ENCODE results near the gene ZIC2. TPM values are rescaled to one million over a fixed set of nuclear protein-coding genes. Genes with fewer than 3 reads are reported as not detected.

The ZIC2 gene
- polyA plus RNA-seq, 1 donor from 2014 or later: 10.6 TPM

DNA sequence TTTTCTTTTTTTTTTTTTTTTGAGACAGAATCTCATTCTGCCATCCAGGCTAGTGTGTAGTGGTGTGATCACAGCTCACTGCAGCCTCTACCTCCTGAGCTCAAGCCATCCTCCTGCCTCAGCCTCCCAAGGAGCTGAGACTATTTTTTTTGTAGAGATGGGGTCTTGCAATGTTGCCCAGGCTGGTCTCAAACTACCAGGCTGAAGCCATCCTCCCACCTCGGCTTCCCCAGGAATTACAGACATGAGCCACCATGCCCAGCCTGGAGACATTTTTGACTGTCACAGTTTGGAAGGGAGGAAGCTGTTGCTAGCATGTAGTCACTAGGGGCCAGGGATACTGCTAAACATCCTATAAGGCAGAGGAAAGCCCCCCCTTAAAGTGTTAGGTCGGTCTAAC is 33.9 kb upstream of the ZIC2 start:
- Histone ChIP-seq H4K20me1 (ENCODE audit: insufficient read depth) (no peaks in the 10 kb centered on the region), H2AFZ (ENCODE audit: low read depth, low read length) (no peak overlapping the region), H3K36me3 (ENCODE audit: insufficient read depth, low read length) (no peaks in the 10 kb centered on the region), H3K9ac (ENCODE audit: low read length) (no peak overlapping the region), H3K79me2 (replicated peaks; ENCODE audit: insufficient read depth, low read length) (no peaks in the 10 kb centered on the region), H3F3A (ENCODE audit: insufficient read depth, low read length, poor library complexity, severe bottlenecking) (no peaks in the 10 kb centered on the region), H3K9me2 (ENCODE audit: insufficient read depth, low read length) (no peaks in the 10 kb centered on the region), H3K9me3 (ENCODE audit: low read length) (no peaks in the 10 kb centered on the region), H3K4me2 (ENCODE audit: low read length) (no peak overlapping the region), H3K4me3 (ENCODE audit: low read length) (no peak overlapping the region), H3K27ac (ENCODE audit: low read length) (no peak overlapping the region), H3K27me3 (ENCODE audit: insufficient read depth, low read depth, low read length) (no peaks in the 10 kb centered on the region)
- TF ChIP-seq, protein P1, sequence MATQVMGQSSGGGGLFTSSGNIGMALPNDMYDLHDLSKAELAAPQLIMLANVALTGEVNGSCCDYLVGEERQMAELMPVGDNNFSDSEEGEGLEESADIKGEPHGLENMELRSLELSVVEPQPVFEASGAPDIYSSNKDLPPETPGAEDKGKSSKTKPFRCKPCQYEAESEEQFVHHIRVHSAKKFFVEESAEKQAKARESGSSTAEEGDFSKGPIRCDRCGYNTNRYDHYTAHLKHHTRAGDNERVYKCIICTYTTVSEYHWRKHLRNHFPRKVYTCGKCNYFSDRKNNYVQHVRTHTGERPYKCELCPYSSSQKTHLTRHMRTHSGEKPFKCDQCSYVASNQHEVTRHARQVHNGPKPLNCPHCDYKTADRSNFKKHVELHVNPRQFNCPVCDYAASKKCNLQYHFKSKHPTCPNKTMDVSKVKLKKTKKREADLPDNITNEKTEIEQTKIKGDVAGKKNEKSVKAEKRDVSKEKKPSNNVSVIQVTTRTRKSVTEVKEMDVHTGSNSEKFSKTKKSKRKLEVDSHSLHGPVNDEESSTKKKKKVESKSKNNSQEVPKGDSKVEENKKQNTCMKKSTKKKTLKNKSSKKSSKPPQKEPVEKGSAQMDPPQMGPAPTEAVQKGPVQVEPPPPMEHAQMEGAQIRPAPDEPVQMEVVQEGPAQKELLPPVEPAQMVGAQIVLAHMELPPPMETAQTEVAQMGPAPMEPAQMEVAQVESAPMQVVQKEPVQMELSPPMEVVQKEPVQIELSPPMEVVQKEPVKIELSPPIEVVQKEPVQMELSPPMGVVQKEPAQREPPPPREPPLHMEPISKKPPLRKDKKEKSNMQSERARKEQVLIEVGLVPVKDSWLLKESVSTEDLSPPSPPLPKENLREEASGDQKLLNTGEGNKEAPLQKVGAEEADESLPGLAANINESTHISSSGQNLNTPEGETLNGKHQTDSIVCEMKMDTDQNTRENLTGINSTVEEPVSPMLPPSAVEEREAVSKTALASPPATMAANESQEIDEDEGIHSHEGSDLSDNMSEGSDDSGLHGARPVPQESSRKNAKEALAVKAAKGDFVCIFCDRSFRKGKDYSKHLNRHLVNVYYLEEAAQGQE (IDR thresholded peaks at IDR 0.05; ENCODE audit: borderline replicate concordance): no peak
- TF ChIP-seq SMC3 (conservative IDR thresholded peaks at IDR 0.05; ENCODE audit: poor library complexity) (no peak), MXI1 (conservative IDR thresholded peaks at IDR 0.05; ENCODE audit: poor library complexity, severe bottlenecking) (no peak), EP300 (conservative IDR thresholded peaks at IDR 0.05; ENCODE audit: poor library complexity, severe bottlenecking) (no peak), EZH2 (IDR thresholded peaks at IDR 0.05; ENCODE audit: borderline replicate concordance, insufficient read depth, low read length, poor library complexity, severe bottlenecking) (no peak), RAD21 (conservative IDR thresholded peaks at IDR 0.05) (no peak), POLR2AphosphoS5 (IDR thresholded peaks at IDR 0.05) (no peak), TAF1 (IDR thresholded peaks at IDR 0.05; ENCODE audit: low read depth) (no peak)
- TF ChIP-seq, protein P2, sequence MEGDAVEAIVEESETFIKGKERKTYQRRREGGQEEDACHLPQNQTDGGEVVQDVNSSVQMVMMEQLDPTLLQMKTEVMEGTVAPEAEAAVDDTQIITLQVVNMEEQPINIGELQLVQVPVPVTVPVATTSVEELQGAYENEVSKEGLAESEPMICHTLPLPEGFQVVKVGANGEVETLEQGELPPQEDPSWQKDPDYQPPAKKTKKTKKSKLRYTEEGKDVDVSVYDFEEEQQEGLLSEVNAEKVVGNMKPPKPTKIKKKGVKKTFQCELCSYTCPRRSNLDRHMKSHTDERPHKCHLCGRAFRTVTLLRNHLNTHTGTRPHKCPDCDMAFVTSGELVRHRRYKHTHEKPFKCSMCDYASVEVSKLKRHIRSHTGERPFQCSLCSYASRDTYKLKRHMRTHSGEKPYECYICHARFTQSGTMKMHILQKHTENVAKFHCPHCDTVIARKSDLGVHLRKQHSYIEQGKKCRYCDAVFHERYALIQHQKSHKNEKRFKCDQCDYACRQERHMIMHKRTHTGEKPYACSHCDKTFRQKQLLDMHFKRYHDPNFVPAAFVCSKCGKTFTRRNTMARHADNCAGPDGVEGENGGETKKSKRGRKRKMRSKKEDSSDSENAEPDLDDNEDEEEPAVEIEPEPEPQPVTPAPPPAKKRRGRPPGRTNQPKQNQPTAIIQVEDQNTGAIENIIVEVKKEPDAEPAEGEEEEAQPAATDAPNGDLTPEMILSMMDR (IDR thresholded peaks at IDR 0.05; ENCODE audit: poor library complexity, severe bottlenecking): no peak

DNA sequence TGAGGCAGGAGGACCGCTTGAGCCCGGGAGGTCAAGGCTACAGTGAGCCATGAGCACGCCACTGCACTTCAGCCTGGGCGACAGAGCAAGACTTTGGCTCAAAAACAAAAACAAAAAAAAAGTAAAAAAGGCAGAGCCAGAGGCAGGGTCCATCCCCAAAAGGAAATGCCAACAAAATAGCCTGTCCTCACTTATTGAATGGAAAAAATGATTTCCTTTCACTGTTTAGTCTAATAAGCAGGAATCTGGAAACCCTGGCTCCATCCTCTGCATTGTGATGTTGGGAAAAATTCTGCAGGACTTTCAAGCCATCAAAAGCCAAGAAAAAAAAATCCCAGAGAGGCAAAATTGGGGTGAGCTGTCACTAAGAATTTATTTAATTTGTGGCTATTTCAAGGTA is 33.2 kb upstream of the ZIC2 start:
- Histone ChIP-seq H2AFZ (ENCODE audit: low read depth, low read length) (no peak overlapping the region), H3K27me3 (ENCODE audit: insufficient read depth, low read depth, low read length) (peaks cover 6% of the 10 kb centered on the region), H4K20me1 (ENCODE audit: insufficient read depth) (no peaks in the 10 kb centered on the region), H3K4me3 (ENCODE audit: low read length) (no peak overlapping the region), H3K36me3 (ENCODE audit: insufficient read depth, low read length) (no peaks in the 10 kb centered on the region), H3K79me2 (replicated peaks; ENCODE audit: insufficient read depth, low read length) (no peaks in the 10 kb centered on the region), H3K9ac (ENCODE audit: low read length) (no peak overlapping the region), H3K4me2 (ENCODE audit: low read length) (no peak overlapping the region), H3F3A (ENCODE audit: insufficient read depth, low read length, poor library complexity, severe bottlenecking) (no peaks in the 10 kb centered on the region), H3K9me2 (ENCODE audit: insufficient read depth, low read length) (no peaks in the 10 kb centered on the region), H3K9me3 (ENCODE audit: low read length) (no peaks in the 10 kb centered on the region), H3K27ac (ENCODE audit: low read length) (no peak overlapping the region)
- no peak for TF ChIP-seq TAF1 (IDR thresholded peaks at IDR 0.05; ENCODE audit: low read depth)
- no peak for TF ChIP-seq SMC3 (conservative IDR thresholded peaks at IDR 0.05; ENCODE audit: poor library complexity)
- TF ChIP-seq, protein P1 (IDR thresholded peaks at IDR 0.05; ENCODE audit: borderline replicate concordance): no peak
- no peak for TF ChIP-seq POLR2AphosphoS5 (IDR thresholded peaks at IDR 0.05)
- no peak for TF ChIP-seq RAD21 (conservative IDR thresholded peaks at IDR 0.05)
- no peak for TF ChIP-seq EP300 (conservative IDR thresholded peaks at IDR 0.05; ENCODE audit: poor library complexity, severe bottlenecking)
- TF ChIP-seq, protein P2 (IDR thresholded peaks at IDR 0.05; ENCODE audit: poor library complexity, severe bottlenecking): no peak
- no peak for TF ChIP-seq EZH2 (IDR thresholded peaks at IDR 0.05; ENCODE audit: borderline replicate concordance, insufficient read depth, low read length, poor library complexity, severe bottlenecking)
- TF ChIP-seq MXI1 (conservative IDR thresholded peaks at IDR 0.05; ENCODE audit: poor library complexity, severe bottlenecking): no peak
